Activated effector memory CD4-positive, alpha-beta T cell treated with Interleukin-2 at 50 U/mL for 16 hours (primary cell): ENCODE data around the gene PYURF.

ENCODE experiments used
- DNase-seq: peaks from one replicate; pipeline ENCODE4 v3.0.0-alpha.2; 2020

PYURF gene

GRCh38 chr4:88523325-88524129 is at the start of gene PYURF:
TSS of gene PYURF (minus strand) at chr4:88523776. CDS start at chr4:88523700, 76 bp downstream.
- peak; percentile 61 for DNase-seq

- DNase-seq: no peak
Observed at GRCh38 chr4:88570001-88570400, 46.4 kb upstream of the PYURF start.

- no peak for DNase-seq
Observed at GRCh38 chr4:88567591-88567990, 44.0 kb upstream of the PYURF start.

- no peak for DNase-seq
Observed at GRCh38 chr4:88549815-88550214, 26.2 kb upstream of the PYURF start.

- DNase-seq: peak; percentile 54
Observed at GRCh38 chr4:88539322-88540068, 15.9 kb upstream of the PYURF start.

GRCh38 chr4:88537709-88538108 is 14.1 kb upstream of the PYURF start:
- DNase-seq: no peak

- DNase-seq: no peak
Observed at GRCh38 chr4:88535090-88535755, 11.6 kb upstream of the PYURF start.

GRCh38 chr4:88533937-88534750 is 10.6 kb upstream of the PYURF start:
- DNase-seq: no peak

GRCh38 chr4:88533088-88533790 is 9.7 kb upstream of the PYURF start:
- DNase-seq: no peak

- DNase-seq: no peak
Observed at GRCh38 chr4:88531549-88531948, 8.0 kb upstream of the PYURF start.

GRCh38 chr4:88528861-88529260 is 5.3 kb upstream of the PYURF start:
- no peak for DNase-seq

- no peak for DNase-seq
Observed at GRCh38 chr4:88527787-88528186, 4.2 kb upstream of the PYURF start.

- no peak for DNase-seq
Observed at GRCh38 chr4:88526221-88526815, 2.7 kb upstream of the PYURF start.

- no peak for DNase-seq
Observed at GRCh38 chr4:88524171-88524570, 595 bp upstream of the PYURF start.

- no peak for DNase-seq
Observed at GRCh38 chr4:88522702-88523324, 763 bp downstream of the PYURF start.

GRCh38 chr4:88518911-88519310 is 4.7 kb downstream of the PYURF start:
- no peak for DNase-seq

- no peak for DNase-seq
Observed at GRCh38 chr4:88517825-88518224, 5.8 kb downstream of the PYURF start.

GRCh38 chr4:88516746-88517145 is 6.8 kb downstream of the PYURF start:
- no peak for DNase-seq

GRCh38 chr4:88514557-88515511 is 8.7 kb downstream of the PYURF start:
- no peak for DNase-seq

- DNase-seq: no peak
Observed at GRCh38 chr4:88511236-88511635, 12.3 kb downstream of the PYURF start.
